Stimulated activated CD4-positive, alpha-beta T cell treated with anti-CD3 and anti-CD28 coated beads, TNF-alpha, amount 100 ng/mL, for 4 hours (primary cell): ENCODE data around the gene SFTPD.
"Not testable (repeated sequence)": the region's sequence is repeated elsewhere in the genome, so short reads cannot be mapped to it uniquely, and the experiment has no call there.

Experiments
- DNase-seq, 3 experiments: peaks; one replicate each; pipeline ENCODE4 v3.0.0-alpha.2; 2020; ENCODE audit warnings: low read depth in 3 of 3

Gene SFTPD

GRCh38 chr10:79925614-79926013, 23.3 kb downstream of the SFTPD start:
- no peak for DNase-seq

- DNase-seq, result no peak
Measured at GRCh38 chr10:79923669-79924068, 25.2 kb downstream of the SFTPD start.

- DNase-seq, result no peak
Measured at GRCh38 chr10:79923145-79923544, 25.8 kb downstream of the SFTPD start.

- not testable (repeated sequence) for DNase-seq
Measured at GRCh38 chr10:79922011-79922412, 26.9 kb downstream of the SFTPD start.

- DNase-seq, result not testable (repeated sequence)
Measured at GRCh38 chr10:79915838-79916237, 33.1 kb downstream of the SFTPD start.

GRCh38 chr10:79914512-79914911, 34.4 kb downstream of the SFTPD start:
- not testable (repeated sequence) for DNase-seq

GRCh38 chr10:79910836-79911235, 38.1 kb downstream of the SFTPD start:
- DNase-seq, result no peak

GRCh38 chr10:79910344-79910743, 38.6 kb downstream of the SFTPD start:
- no peak for DNase-seq

GRCh38 chr10:79905322-79906314, 43.3 kb downstream of the SFTPD start:
- no peak for DNase-seq

- peak; percentile 6 to 35 (median 31) for DNase-seq
Measured at GRCh38 chr10:79904671-79905321, 44.1 kb downstream of the SFTPD start.

GRCh38 chr10:79901571-79901970, 47.3 kb downstream of the SFTPD start:
- DNase-seq, result not testable (repeated sequence)

- DNase-seq, result no peak
Measured at GRCh38 chr10:79898597-79899325, 50.1 kb downstream of the SFTPD start.

- not testable (repeated sequence) for DNase-seq
Measured at GRCh38 chr10:79892896-79893295, 56.0 kb downstream of the SFTPD start.

- no peak for DNase-seq
Measured at GRCh38 chr10:79890469-79890868, 58.4 kb downstream of the SFTPD start.

- DNase-seq, result not testable (repeated sequence)
Measured at GRCh38 chr10:79888984-79889383, 59.9 kb downstream of the SFTPD start.
